OCI-LY7 (cell line): Measurements from ENCODE around the gene RNF213.

Experiments
- EZH2phosphoT487 ChIP-seq: fragments of 200-600 bp; sonication (generic); IDR thresholded peaks from 2 replicates; pipeline ENCODE4 v1.6.1; 2018; ENCODE audit warnings: low read depth, borderline replicate concordance, mild to moderate bottlenecking, mixed run types, antibody characterized with exemption, low read length, moderate library complexity, mixed read lengths
- TF ChIP-seq, protein P1 (sequence below): fragments of 200-600 bp; sonication (generic); conservative IDR thresholded peaks from 2 replicates; pipeline ENCODE4 v1.5.1; 2014; ENCODE audit warnings: mild to moderate bottlenecking, antibody characterized with exemption, low read length, moderate library complexity, mixed read lengths

DNA sequence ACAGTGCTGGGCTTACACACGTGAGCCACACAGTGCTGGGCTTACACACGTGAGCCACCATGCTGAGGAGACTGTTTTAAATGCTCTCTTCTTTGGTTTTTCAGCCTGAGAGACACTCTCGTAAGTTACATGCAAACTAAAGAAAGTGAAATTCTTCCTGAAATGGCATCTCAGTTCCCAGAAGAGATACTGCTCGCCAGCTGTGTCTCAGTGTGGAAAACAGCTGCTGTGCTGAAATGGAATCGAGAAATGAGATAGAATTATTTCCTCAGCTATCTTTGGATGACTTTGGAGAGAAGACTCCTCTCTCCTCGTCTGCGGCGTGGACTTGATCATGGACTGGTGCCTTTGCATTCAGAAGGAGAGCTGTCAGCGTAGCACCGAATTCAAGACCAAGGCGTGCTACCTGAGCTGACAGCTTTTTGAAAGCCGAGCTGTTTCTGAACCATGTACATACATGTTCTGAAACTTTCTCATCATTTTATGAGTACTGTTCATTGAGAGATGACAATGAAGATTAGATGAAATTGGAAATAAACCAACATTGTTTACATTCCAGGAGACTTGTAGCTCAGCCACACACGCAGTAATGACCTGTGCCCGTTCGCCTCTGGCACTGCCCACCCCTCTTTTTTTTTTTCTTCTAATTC lies 132.7 kb downstream of the RNF213 start:
- TF ChIP-seq, protein P1, sequence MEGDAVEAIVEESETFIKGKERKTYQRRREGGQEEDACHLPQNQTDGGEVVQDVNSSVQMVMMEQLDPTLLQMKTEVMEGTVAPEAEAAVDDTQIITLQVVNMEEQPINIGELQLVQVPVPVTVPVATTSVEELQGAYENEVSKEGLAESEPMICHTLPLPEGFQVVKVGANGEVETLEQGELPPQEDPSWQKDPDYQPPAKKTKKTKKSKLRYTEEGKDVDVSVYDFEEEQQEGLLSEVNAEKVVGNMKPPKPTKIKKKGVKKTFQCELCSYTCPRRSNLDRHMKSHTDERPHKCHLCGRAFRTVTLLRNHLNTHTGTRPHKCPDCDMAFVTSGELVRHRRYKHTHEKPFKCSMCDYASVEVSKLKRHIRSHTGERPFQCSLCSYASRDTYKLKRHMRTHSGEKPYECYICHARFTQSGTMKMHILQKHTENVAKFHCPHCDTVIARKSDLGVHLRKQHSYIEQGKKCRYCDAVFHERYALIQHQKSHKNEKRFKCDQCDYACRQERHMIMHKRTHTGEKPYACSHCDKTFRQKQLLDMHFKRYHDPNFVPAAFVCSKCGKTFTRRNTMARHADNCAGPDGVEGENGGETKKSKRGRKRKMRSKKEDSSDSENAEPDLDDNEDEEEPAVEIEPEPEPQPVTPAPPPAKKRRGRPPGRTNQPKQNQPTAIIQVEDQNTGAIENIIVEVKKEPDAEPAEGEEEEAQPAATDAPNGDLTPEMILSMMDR = no peak
- TF ChIP-seq EZH2phosphoT487 = no peak
